Tibial nerve (tissue), 4 donors: ENCODE results near the gene WNT9A.

Source experiments
- EP300 ChIP-seq, 2 donors: sonication (generic); formaldehyde crosslinking; IDR thresholded peaks; one replicate each; pipeline ENCODE4 v1.6.1; 2017; ENCODE audit warnings: antibody characterized with exemption in 2 of 2, mild to moderate bottlenecking in 1 of 2
- POLR2A ChIP-seq, 2 donors: fragments of 450-650 bp; IDR thresholded peaks; one replicate each; pipeline ENCODE4 v1.6.1; 2017; ENCODE audit warnings: antibody characterized with exemption in 2 of 2, mild to moderate bottlenecking in 2 of 2, moderate library complexity in 2 of 2
- TF ChIP-seq, protein P1 (sequence below), 5 experiments: fragments of 200-600 bp in 3 of 5; fragments of 450-650 bp in 2 of 5; sonication (generic) in 3 of 5; IDR thresholded peaks; one replicate each; pipeline ENCODE4 v1.5.1; 2016 to 2019; ENCODE audit warnings: antibody characterized with exemption in 5 of 5, mild to moderate bottlenecking in 3 of 5, moderate library complexity in 2 of 5

- TF ChIP-seq, protein P1, sequence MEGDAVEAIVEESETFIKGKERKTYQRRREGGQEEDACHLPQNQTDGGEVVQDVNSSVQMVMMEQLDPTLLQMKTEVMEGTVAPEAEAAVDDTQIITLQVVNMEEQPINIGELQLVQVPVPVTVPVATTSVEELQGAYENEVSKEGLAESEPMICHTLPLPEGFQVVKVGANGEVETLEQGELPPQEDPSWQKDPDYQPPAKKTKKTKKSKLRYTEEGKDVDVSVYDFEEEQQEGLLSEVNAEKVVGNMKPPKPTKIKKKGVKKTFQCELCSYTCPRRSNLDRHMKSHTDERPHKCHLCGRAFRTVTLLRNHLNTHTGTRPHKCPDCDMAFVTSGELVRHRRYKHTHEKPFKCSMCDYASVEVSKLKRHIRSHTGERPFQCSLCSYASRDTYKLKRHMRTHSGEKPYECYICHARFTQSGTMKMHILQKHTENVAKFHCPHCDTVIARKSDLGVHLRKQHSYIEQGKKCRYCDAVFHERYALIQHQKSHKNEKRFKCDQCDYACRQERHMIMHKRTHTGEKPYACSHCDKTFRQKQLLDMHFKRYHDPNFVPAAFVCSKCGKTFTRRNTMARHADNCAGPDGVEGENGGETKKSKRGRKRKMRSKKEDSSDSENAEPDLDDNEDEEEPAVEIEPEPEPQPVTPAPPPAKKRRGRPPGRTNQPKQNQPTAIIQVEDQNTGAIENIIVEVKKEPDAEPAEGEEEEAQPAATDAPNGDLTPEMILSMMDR (IDR thresholded peaks at IDR 0.05): no peak
- TF ChIP-seq POLR2A (IDR thresholded peaks at IDR 0.05) (no peak), EP300 (IDR thresholded peaks at IDR 0.05) (no peak)
Observed at GRCh38 chr1:227941509-227942020, 6.2 kb downstream of the WNT9A start.
